ENCODE results near the gene PIP4K2B. TPM values are rescaled to one million over a fixed set of nuclear protein-coding genes. Genes with fewer than 3 reads are reported as not detected.

The PIP4K2B gene
- polyA plus RNA-seq, 1 donor from 2014 or later, result 164 TPM

GRCh38 chr17:38777641-38778250, 21.6 kb downstream of the PIP4K2B start:
- H3K36me3 ChIP-seq (ENCODE audit: insufficient read depth, low read length), result peaks cover 13% of the 10 kb centered on the region
- no peaks in the 10 kb centered on the region for H3K9me2 ChIP-seq (ENCODE audit: insufficient read depth, low read length)
- H3K4me3 ChIP-seq (ENCODE audit: low read length), result no peak overlapping the region
- no peaks in the 10 kb centered on the region for H3F3A ChIP-seq (ENCODE audit: insufficient read depth, low read length, poor library complexity, severe bottlenecking)
- no peak overlapping the region for H3K4me2 ChIP-seq (ENCODE audit: low read length)
- TF ChIP-seq RAD21 (conservative IDR thresholded peaks at IDR 0.05) (no peak), EZH2 (IDR thresholded peaks at IDR 0.05; ENCODE audit: borderline replicate concordance, insufficient read depth, low read length, poor library complexity, severe bottlenecking) (no peak), TAF1 (IDR thresholded peaks at IDR 0.05; ENCODE audit: low read depth) (no peak), REST (IDR thresholded peaks at IDR 0.05; ENCODE audit: borderline replicate concordance) (no peak), SMC3 (conservative IDR thresholded peaks at IDR 0.05; ENCODE audit: poor library complexity) (no peak), POLR2AphosphoS5 (IDR thresholded peaks at IDR 0.05) (no peak), EP300 (conservative IDR thresholded peaks at IDR 0.05; ENCODE audit: poor library complexity, severe bottlenecking) (no peak)
- no peak overlapping the region for H2AFZ ChIP-seq (ENCODE audit: low read depth, low read length)
- H4K20me1 ChIP-seq (ENCODE audit: insufficient read depth), result no peaks in the 10 kb centered on the region
- H3K9ac ChIP-seq (ENCODE audit: low read length), result no peak overlapping the region
- no peaks in the 10 kb centered on the region for H3K9me3 ChIP-seq (ENCODE audit: low read length)
- no peak overlapping the region for H3K27ac ChIP-seq (ENCODE audit: low read length)
- no peaks in the 10 kb centered on the region for H3K79me2 ChIP-seq (replicated peaks; ENCODE audit: insufficient read depth, low read length)
- H3K27me3 ChIP-seq (ENCODE audit: insufficient read depth, low read depth, low read length), result no peaks in the 10 kb centered on the region

DNA sequence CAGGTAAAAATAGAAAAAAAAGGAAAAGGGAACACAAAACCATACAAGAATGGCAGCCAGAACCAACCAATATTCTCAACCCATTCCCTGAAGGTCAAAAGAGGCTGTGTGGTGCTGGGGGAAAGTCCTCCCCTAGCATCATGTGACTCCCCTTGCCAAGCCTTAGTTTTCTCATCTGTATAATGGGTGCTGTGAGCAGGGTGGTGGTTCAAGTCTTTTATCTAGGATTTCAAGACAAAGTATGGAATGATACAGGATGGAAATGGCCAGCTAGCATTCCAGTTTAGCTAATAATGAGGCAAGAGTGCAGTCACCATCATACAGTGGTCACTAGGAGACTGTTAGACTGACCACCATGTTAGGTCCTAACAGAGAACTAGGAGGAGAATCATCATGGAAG, 26.1 kb downstream of the PIP4K2B start:
- H3K4me3 ChIP-seq (ENCODE audit: low read length), result no peak overlapping the region
- H3K27me3 ChIP-seq (ENCODE audit: insufficient read depth, low read depth, low read length), result no peaks in the 10 kb centered on the region
- no peaks in the 10 kb centered on the region for H3K9me2 ChIP-seq (ENCODE audit: insufficient read depth, low read length)
- H2AFZ ChIP-seq (ENCODE audit: low read depth, low read length), result no peak overlapping the region
- peaks cover 13% of the 10 kb centered on the region for H3K36me3 ChIP-seq (ENCODE audit: insufficient read depth, low read length)
- H4K20me1 ChIP-seq (ENCODE audit: insufficient read depth), result no peaks in the 10 kb centered on the region
- TF ChIP-seq SMC3 (conservative IDR thresholded peaks at IDR 0.05; ENCODE audit: poor library complexity) (no peak), RAD21 (conservative IDR thresholded peaks at IDR 0.05) (no peak), REST (IDR thresholded peaks at IDR 0.05; ENCODE audit: borderline replicate concordance) (no peak), EP300 (conservative IDR thresholded peaks at IDR 0.05; ENCODE audit: poor library complexity, severe bottlenecking) (no peak), TAF1 (IDR thresholded peaks at IDR 0.05; ENCODE audit: low read depth) (no peak)
- TF ChIP-seq, protein P1, sequence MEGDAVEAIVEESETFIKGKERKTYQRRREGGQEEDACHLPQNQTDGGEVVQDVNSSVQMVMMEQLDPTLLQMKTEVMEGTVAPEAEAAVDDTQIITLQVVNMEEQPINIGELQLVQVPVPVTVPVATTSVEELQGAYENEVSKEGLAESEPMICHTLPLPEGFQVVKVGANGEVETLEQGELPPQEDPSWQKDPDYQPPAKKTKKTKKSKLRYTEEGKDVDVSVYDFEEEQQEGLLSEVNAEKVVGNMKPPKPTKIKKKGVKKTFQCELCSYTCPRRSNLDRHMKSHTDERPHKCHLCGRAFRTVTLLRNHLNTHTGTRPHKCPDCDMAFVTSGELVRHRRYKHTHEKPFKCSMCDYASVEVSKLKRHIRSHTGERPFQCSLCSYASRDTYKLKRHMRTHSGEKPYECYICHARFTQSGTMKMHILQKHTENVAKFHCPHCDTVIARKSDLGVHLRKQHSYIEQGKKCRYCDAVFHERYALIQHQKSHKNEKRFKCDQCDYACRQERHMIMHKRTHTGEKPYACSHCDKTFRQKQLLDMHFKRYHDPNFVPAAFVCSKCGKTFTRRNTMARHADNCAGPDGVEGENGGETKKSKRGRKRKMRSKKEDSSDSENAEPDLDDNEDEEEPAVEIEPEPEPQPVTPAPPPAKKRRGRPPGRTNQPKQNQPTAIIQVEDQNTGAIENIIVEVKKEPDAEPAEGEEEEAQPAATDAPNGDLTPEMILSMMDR (IDR thresholded peaks at IDR 0.05; ENCODE audit: poor library complexity, severe bottlenecking), result no peak
- H3K4me2 ChIP-seq (ENCODE audit: low read length), result no peak overlapping the region
- H3K27ac ChIP-seq (ENCODE audit: low read length), result no peak overlapping the region
- H3F3A ChIP-seq (ENCODE audit: insufficient read depth, low read length, poor library complexity, severe bottlenecking), result no peaks in the 10 kb centered on the region
- no peaks in the 10 kb centered on the region for H3K9me3 ChIP-seq (ENCODE audit: low read length)
- H3K79me2 ChIP-seq (replicated peaks; ENCODE audit: insufficient read depth, low read length), result no peaks in the 10 kb centered on the region
- H3K9ac ChIP-seq (ENCODE audit: low read length), result no peak overlapping the region

All from neural cell (in vitro differentiated cells).